Measurements from ENCODE around the gene TMEM171.

The TMEM171 gene

GRCh38 chr5:73114044-73114688 is 6.2 kb upstream of the TMEM171 start:
- Mint-ChIP-seq H3K9me3 (peaks cover 3% of the 10 kb centered on the region), H3K27ac (no peak overlapping the region), H3K4me3 (no peak overlapping the region), H3K4me1 (no peaks in the 10 kb centered on the region), H3K36me3 (no peaks in the 10 kb centered on the region), H3K27me3 (peaks cover 57% of the 10 kb centered on the region)
- ATAC-seq = no peak

GRCh38 chr5:73115399-73116051 is 4.8 kb upstream of the TMEM171 start:
- Mint-ChIP-seq H3K27ac (no peak overlapping the region), H3K27me3 (peaks cover 54% of the 10 kb centered on the region), H3K4me3 (no peak overlapping the region), H3K9me3 (peaks cover 3% of the 10 kb centered on the region), H3K36me3 (no peaks in the 10 kb centered on the region), H3K4me1 (peaks cover 5% of the 10 kb centered on the region)
- no peak for ATAC-seq

DNA sequence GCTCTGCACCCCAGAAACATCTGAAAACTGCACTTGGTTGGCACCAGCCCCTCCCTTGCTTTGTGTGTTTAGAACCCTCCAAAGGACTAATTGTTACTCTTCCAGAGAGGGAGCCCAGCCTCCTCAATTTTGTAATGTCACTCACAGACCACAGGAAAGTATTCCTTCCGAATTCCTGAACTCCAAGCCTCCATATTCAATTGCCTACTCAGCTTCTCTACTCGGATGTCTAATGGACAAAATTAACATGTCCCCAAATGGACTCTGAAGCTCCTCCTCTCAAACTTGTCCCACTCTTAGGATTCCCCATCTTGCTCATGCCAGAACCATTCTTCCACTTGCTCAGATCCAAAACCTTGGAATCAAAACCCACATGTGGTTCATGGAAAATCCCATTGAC is 3.9 kb upstream of the TMEM171 start:
- no peak for ATAC-seq
- peaks cover 11% of the 10 kb centered on the region for H3K4me1 Mint-ChIP-seq
- peaks cover 3% of the 10 kb centered on the region for H3K9me3 Mint-ChIP-seq
- H3K4me3 Mint-ChIP-seq = no peak overlapping the region
- peaks cover 60% of the 10 kb centered on the region for H3K27me3 Mint-ChIP-seq
- H3K27ac Mint-ChIP-seq = no peak overlapping the region
- no peaks in the 10 kb centered on the region for H3K36me3 Mint-ChIP-seq

DNA sequence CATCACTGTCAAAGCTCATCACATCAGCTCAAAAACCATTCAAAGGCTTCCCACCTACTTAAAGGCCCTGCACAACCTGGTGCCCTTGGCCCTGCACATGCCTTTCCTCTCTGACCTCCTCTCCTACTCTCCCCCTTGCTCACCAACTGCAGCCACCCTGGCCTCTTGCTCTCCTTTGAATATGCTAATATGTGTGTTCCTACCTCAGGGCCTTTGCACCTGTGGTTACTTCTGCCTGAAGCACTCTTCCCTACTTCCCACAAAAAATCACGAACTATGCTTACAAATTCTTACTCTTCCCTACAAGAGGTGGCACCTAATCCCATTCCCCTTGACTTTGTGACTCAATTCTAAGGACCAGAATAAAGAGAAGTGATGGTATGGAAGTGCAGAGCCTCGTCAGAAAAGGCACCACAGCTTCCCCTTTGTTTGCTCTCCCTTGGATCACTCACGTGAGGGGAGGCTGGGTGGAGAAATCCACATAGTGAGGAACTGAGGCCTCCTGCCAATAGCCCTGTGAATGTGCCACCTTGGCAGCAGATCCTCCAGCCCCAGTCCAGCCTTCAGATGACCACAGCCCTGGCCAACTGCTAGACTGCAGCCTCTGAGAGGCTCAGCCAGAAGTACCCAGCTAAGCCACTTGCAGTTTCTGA is 3.2 kb upstream of the TMEM171 start:
- peaks cover 11% of the 10 kb centered on the region for H3K4me1 Mint-ChIP-seq
- no peak overlapping the region for H3K27ac Mint-ChIP-seq
- H3K4me3 Mint-ChIP-seq = no peak overlapping the region
- H3K9me3 Mint-ChIP-seq = peaks cover 3% of the 10 kb centered on the region
- no peaks in the 10 kb centered on the region for H3K36me3 Mint-ChIP-seq
- no peak for ATAC-seq
- peaks cover 63% of the 10 kb centered on the region for H3K27me3 Mint-ChIP-seq

- Mint-ChIP-seq H3K9me3 (peaks cover 3% of the 10 kb centered on the region), H3K27me3 (peaks cover 57% of the 10 kb centered on the region), H3K27ac (no peak overlapping the region), H3K4me3 (no peak overlapping the region), H3K4me1 (peaks cover 15% of the 10 kb centered on the region), H3K36me3 (no peaks in the 10 kb centered on the region)
- ATAC-seq = no peak
Measured at GRCh38 chr5:73118391-73118973, 1.9 kb upstream of the TMEM171 start.

DNA sequence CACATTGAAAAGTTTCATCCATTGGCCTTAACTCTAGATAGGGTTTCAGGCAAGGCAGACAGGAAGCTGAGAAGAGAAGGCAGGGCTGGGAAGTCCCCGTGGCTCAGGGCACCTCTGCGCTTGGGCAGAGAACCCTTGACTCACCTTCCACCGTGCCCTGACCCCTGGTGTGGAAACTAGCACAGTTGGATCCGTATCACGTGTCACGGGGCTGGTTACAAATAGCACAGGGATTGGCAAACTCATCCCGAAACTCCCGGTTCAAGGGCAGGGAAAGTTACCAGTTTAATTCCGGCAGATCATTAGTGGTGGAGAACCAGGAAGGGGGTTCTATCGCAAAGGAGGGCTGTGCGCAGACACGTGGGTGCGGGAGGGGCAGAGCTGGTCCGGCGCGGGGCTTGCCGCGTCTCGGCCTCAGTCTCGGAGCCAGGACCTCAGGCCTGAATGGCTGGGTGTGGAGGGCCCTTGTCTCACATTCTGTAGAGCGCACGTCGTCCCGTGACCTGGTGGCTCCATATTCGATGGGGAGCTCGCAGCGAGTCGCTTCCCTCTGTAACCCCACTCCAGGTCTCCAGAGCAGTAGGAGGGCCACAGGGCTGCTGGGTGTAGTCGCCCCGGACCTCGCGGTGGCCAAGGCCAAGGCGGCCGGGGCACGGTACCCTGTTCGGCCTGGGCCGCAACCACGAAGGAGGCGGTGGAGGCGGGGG is 771 bp upstream of the TMEM171 start:
- H3K36me3 Mint-ChIP-seq = no peaks in the 10 kb centered on the region
- H3K27ac Mint-ChIP-seq = no peak overlapping the region
- no peak for ATAC-seq

GRCh38 chr5:73121119-73121463 is 716 bp downstream of the TMEM171 start:
- Mint-ChIP-seq H3K27me3 (peaks cover 77% of the 10 kb centered on the region), H3K36me3 (no peaks in the 10 kb centered on the region), H3K27ac (no peak overlapping the region), H3K4me3 (peak overlapping the region; percentile 1), H3K4me1 (peaks cover 19% of the 10 kb centered on the region), H3K9me3 (peaks cover 3% of the 10 kb centered on the region)
- no peak for ATAC-seq

More for the DNA sequence above, 771 bp upstream of the TMEM171 start:
- peak overlapping the region; percentile 54 for H3K4me3 Mint-ChIP-seq
- H3K27me3 Mint-ChIP-seq = peaks cover 68% of the 10 kb centered on the region
- peaks cover 3% of the 10 kb centered on the region for H3K9me3 Mint-ChIP-seq
- peaks cover 19% of the 10 kb centered on the region for H3K4me1 Mint-ChIP-seq

GRCh38 chr5:73122875-73123810 is 2.8 kb downstream of the TMEM171 start:
- ATAC-seq = no peak
- Mint-ChIP-seq H3K36me3 (no peaks in the 10 kb centered on the region), H3K4me1 (peaks cover 19% of the 10 kb centered on the region), H3K27me3 (peaks cover 64% of the 10 kb centered on the region), H3K27ac (no peak overlapping the region), H3K9me3 (no peaks in the 10 kb centered on the region), H3K4me3 (no peak overlapping the region)

GRCh38 chr5:73125289-73125688 is 4.9 kb downstream of the TMEM171 start:
- Mint-ChIP-seq H3K4me3 (no peak overlapping the region), H3K36me3 (no peaks in the 10 kb centered on the region), H3K4me1 (peaks cover 14% of the 10 kb centered on the region), H3K27me3 (peaks cover 58% of the 10 kb centered on the region), H3K9me3 (no peaks in the 10 kb centered on the region), H3K27ac (no peak overlapping the region)
- ATAC-seq = no peak

GRCh38 chr5:73126381-73126780 is 6.0 kb downstream of the TMEM171 start:
- Mint-ChIP-seq H3K4me1 (peaks cover 8% of the 10 kb centered on the region), H3K4me3 (no peak overlapping the region), H3K27ac (no peak overlapping the region), H3K36me3 (no peaks in the 10 kb centered on the region), H3K27me3 (peaks cover 53% of the 10 kb centered on the region), H3K9me3 (no peaks in the 10 kb centered on the region)
- no peak for ATAC-seq

DNA sequence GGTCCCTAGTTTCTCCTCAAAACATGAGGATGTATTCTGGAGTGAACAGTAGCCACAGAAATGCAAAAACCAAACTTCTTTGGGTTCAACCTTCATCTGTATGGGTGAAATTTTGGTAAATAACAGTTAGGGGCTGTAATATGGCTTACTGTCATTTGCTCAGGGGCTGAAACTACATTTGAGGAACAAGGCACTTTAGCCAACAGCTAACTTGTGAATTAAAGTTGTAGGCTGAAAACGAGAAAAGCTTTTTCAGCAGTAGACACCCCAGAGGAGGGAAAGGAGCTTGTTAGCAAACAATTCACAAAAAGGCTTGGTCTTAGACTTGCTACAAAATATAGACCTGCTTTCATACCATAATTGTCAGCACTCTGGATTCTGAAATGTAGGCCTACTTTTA is 6.6 kb downstream of the TMEM171 start:
- Mint-ChIP-seq H3K4me3 (no peak overlapping the region), H3K27ac (no peak overlapping the region), H3K4me1 (peaks cover 8% of the 10 kb centered on the region), H3K36me3 (no peaks in the 10 kb centered on the region), H3K27me3 (peaks cover 47% of the 10 kb centered on the region), H3K9me3 (no peaks in the 10 kb centered on the region)
- no peak for ATAC-seq

GRCh38 chr5:73129143-73129542 is 8.8 kb downstream of the TMEM171 start:
- no peaks in the 10 kb centered on the region for H3K4me1 Mint-ChIP-seq
- H3K27ac Mint-ChIP-seq = no peak overlapping the region
- no peaks in the 10 kb centered on the region for H3K36me3 Mint-ChIP-seq
- no peak for ATAC-seq
- H3K4me3 Mint-ChIP-seq = no peak overlapping the region
- H3K27me3 Mint-ChIP-seq = peaks cover 40% of the 10 kb centered on the region
- no peaks in the 10 kb centered on the region for H3K9me3 Mint-ChIP-seq

DNA sequence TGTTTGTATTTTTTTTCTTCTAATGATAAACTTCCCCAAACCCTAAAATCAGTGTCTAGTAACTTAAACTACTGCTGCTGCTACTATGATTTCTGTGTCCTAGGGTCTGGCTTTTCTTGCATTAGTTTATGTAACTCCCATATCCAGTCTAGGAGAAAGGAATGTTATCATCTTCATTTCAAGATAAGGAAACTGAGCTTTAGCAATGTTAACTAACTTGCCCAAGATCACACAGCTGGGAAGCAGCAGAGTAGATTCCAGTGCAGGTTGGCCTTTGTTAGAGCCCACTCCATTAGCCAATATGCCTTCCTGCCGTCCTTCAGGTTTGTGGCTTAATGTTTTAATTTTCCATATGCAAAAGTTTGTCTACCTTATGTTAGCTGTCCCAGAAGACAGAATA is 10.4 kb downstream of the TMEM171 start:
- Mint-ChIP-seq H3K36me3 (no peaks in the 10 kb centered on the region), H3K9me3 (no peaks in the 10 kb centered on the region), H3K4me3 (no peak overlapping the region), H3K27ac (no peak overlapping the region), H3K27me3 (peaks cover 46% of the 10 kb centered on the region), H3K4me1 (no peaks in the 10 kb centered on the region)
- no peak for ATAC-seq

- no peak for ATAC-seq
- Mint-ChIP-seq H3K27ac (no peak overlapping the region), H3K27me3 (peaks cover 46% of the 10 kb centered on the region), H3K9me3 (no peaks in the 10 kb centered on the region), H3K4me3 (no peak overlapping the region), H3K4me1 (no peaks in the 10 kb centered on the region), H3K36me3 (no peaks in the 10 kb centered on the region)
Measured at GRCh38 chr5:73131711-73132425, 11.5 kb downstream of the TMEM171 start.

Measured in stimulated activated memory B cell treated with anti-CD40 and anti-IgM and Interleukin-4, amounts not matched to agents 10 μg/mL and 1 μg/mL and 100 μg/mL, for 72 hours (primary cell).